GM23248 (cell line): ENCODE results near the gene XG.
"Not testable (repeated sequence)": the region's sequence is repeated elsewhere in the genome, so short reads cannot be mapped to it uniquely, and the experiment has no call there.

Experiments
- EZH2 ChIP-seq: fragments of 200-600 bp; sonication (generic); IDR thresholded peaks from 2 replicates; pipeline ENCODE4 v1.6.1; 2018; ENCODE audit warnings: antibody characterized with exemption, mild to moderate bottlenecking; ENCODE audit not compliant: insufficient read depth, poor library complexity, severe bottlenecking
- EZH2phosphoT487 ChIP-seq: fragments of 200-600 bp; sonication (generic); IDR thresholded peaks from 2 replicates; pipeline ENCODE4 v1.6.1; 2018; ENCODE audit warnings: antibody characterized with exemption, moderate library complexity, mild to moderate bottlenecking, low read depth; ENCODE audit not compliant: insufficient read depth

DNA sequence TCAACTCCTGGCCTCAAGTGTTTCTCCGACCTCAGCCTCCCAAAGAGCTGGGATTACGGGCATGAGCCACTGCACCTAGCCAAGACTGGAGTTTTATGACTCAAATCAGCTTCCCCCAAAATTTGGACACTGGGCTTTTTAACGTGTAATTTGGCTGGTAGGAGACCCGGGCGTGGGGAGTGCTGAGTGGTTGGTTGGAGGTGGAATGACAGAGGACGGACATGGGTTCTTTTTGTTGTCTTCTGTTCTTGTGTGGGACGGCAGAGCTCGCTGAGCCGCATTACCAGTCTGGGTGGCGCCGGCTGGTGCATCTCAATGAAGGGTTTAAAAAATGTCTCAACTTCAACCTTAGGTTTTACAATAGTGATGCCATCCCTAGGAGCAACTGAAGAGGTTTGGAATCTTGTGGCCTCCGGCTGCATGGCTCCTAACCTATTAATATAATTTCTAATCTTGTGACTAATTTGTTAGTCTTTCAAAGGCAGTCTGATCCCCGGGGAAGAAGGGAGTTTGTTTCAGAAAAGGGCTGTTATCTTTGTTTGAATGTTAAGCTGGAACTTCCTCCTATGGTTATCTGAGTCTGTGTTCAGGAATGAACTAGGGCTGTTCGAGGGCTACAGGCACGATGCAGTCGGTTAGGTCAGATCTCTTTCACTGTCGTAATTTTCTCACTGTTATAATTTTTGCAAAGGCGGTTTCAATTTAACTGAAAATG is 50.7 kb downstream of the XG start:
- TF ChIP-seq EZH2, EZH2phosphoT487: not testable (repeated sequence)
